ENCODE measurements around the gene SH3BP1.
"Not testable (repeated sequence)": the region's sequence is repeated elsewhere in the genome, so short reads cannot be mapped to it uniquely, and the experiment has no call there.

Gene SH3BP1

DNA sequence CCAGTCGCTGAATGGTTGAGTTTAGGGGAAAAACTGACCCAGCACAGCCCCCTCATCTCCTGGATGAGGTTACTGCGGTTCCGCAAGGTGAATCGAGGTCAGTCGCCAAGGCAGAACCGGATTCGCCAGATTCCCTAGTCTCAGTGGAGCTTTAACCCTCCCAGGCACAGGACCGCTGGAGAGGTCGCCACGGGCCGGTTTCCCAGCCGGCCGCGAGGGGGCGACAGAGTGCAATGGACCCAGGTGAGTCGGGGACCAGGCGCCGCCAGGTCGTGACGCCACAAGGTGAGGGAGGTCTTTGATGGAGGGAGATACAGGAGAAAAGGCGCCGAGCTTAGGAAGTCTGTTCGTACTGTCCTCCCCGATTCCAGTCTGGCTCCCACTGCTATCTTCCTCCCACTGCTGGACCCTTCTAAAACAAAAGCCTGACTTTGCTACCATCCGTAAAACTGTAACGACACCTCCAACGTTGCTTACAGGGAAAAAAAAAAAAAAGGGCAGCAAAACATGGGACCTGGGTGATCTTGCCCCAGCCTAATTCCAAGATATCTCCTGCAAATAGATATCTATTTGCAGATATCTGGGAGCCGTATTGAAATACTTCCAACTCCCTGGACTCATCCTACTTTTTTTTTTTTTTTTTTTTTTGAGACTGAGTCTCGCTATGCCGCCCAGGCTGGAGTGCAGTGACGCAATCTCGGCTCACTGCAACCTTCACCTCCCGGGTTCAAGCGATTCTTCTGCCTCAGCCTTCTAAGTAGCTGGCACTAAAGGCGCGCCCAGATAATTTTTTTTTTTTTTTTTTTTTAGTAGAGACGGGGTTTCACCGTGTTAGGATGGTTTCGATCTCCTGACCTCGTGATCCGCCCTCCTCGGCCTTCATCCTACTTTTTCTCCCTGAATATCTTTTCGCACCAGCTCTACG is 32.2 kb upstream of the SH3BP1 start:
- no peak overlapping the region for H3K9ac ChIP-seq
- no peaks in the 10 kb centered on the region for H3K9me3 ChIP-seq (ENCODE audit: control insufficient read depth, low read length)
- H2AFZ ChIP-seq, result peak overlapping the region; percentile 64
- TF ChIP-seq, protein P1, sequence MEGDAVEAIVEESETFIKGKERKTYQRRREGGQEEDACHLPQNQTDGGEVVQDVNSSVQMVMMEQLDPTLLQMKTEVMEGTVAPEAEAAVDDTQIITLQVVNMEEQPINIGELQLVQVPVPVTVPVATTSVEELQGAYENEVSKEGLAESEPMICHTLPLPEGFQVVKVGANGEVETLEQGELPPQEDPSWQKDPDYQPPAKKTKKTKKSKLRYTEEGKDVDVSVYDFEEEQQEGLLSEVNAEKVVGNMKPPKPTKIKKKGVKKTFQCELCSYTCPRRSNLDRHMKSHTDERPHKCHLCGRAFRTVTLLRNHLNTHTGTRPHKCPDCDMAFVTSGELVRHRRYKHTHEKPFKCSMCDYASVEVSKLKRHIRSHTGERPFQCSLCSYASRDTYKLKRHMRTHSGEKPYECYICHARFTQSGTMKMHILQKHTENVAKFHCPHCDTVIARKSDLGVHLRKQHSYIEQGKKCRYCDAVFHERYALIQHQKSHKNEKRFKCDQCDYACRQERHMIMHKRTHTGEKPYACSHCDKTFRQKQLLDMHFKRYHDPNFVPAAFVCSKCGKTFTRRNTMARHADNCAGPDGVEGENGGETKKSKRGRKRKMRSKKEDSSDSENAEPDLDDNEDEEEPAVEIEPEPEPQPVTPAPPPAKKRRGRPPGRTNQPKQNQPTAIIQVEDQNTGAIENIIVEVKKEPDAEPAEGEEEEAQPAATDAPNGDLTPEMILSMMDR (IDR thresholded peaks at IDR 0.05), result peak; percentile 95
- no peaks in the 10 kb centered on the region for H3K79me2 ChIP-seq
- H3K4me2 ChIP-seq (ENCODE audit: low read length), result peak overlapping the region; percentile 75
- no peaks in the 10 kb centered on the region for H3K27me3 ChIP-seq (ENCODE audit: control insufficient read depth, insufficient read depth, low read length)
- peak overlapping the region; percentile 97 for H3K27ac ChIP-seq
- peak overlapping the region; percentile 60 for H3K4me3 ChIP-seq (ENCODE audit: low read depth, low read length)
- no peaks in the 10 kb centered on the region for H3K36me3 ChIP-seq (ENCODE audit: control insufficient read depth, insufficient read depth, low read length)
- H3K4me1 ChIP-seq, result peaks cover 3% of the 10 kb centered on the region

DNA sequence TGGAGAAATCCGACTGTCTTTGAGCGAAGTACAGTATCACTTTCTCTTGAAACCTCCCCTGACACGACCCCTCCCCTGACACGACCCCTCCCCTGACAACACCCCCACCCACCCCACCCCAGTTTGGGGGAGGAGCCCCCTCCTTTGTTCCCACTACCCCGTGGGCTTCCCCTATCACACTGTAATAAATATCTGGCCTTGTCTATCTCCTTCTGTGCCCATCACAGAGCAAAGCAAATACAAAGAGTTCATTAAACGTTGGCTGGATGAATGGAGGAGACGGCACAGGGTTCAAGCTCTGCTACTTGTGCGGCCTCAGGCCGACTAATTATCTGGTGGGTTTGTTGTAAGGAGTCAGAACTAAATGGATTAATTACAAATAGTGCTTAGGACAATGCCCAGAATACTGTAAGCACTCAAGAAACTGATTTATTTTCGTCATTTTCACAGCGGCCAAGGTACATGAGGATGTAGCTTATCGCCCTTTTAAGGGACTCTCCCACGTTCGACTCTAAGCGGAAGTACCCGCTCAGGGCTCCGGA is 31.5 kb upstream of the SH3BP1 start:
- TF ChIP-seq, protein P1 (IDR thresholded peaks at IDR 0.05), result no peak

DNA sequence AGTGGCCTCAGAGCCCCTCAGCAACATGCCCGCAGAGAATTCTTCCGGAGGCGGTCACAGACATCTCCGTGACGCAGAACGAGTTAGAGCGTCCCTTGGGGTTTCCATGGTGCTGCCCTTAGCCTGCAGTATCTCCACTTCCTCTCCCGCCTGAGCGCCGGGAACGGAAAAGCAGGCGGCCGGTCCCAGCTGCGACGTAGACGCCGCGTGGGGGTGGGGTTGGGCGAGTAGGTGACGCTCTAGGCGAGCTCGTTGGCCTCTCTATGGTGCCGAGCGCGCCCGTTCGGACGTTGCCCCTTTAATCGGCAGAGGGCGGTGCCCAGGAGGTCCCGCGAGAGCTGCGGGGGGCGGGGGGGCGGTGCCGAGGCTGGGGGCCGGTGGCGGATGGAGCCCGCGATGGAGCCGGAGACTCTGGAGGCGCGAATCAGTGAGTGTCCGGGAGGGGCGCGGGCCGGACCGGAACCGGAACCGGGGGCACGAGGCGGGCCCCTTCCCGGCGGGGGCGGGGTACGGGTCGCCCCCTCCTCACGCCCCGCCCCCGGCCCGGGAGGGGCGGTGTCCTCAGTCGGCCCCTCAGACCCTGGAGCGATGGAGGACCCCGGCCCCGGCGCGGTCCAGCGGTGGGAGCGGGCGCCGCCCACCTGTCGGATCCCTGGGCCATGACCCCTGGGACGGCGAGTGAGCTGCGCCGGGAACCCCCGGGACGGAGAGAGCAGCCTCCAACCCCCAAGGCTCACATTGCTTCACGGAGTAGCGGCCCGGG is 30.8 kb upstream of the SH3BP1 start, which contains the start of gene GGA1:
GGA1 (plus strand) TSS at position 358 of the 763 bp plus-strand sequence; CDS start at position 385, 27 bp downstream.
- H3K4me2 ChIP-seq (ENCODE audit: low read length), result peak within 1 kb of the TSS; percentile 84
- no peaks in the 10 kb centered on the region for H3K9me3 ChIP-seq (ENCODE audit: control insufficient read depth, low read length)
- H3K9ac ChIP-seq, result peak within 1 kb of the TSS; percentile 35
- TF ChIP-seq, protein P1 (IDR thresholded peaks at IDR 0.05), result no peak
- H3K4me3 ChIP-seq (ENCODE audit: low read depth, low read length), result peak within 1 kb of the TSS; percentile 76
- no peaks in the 10 kb centered on the region for H3K27me3 ChIP-seq (ENCODE audit: control insufficient read depth, insufficient read depth, low read length)
- H3K36me3 ChIP-seq (ENCODE audit: control insufficient read depth, insufficient read depth, low read length), result no peaks in the 10 kb centered on the region
- H3K79me2 ChIP-seq, result no peaks in the 10 kb centered on the region
- peak within 1 kb of the TSS; percentile 97 for H3K27ac ChIP-seq
- H2AFZ ChIP-seq, result peak within 1 kb of the TSS; percentile 78
- H3K4me1 ChIP-seq, result peaks cover 3% of the 10 kb centered on the region

More for the DNA sequence above, 31.5 kb upstream of the SH3BP1 start:
- Histone ChIP-seq H3K27me3 (ENCODE audit: control insufficient read depth, insufficient read depth, low read length) (no peaks in the 10 kb centered on the region), H3K27ac (peak overlapping the region; percentile 97), H3K9me3 (ENCODE audit: control insufficient read depth, low read length) (no peaks in the 10 kb centered on the region), H3K4me3 (ENCODE audit: low read depth, low read length) (peak overlapping the region; percentile 76), H3K4me1 (peaks cover 3% of the 10 kb centered on the region), H3K79me2 (no peaks in the 10 kb centered on the region), H3K9ac (no peak overlapping the region), H3K36me3 (ENCODE audit: control insufficient read depth, insufficient read depth, low read length) (no peaks in the 10 kb centered on the region), H3K4me2 (ENCODE audit: low read length) (peak overlapping the region; percentile 84), H2AFZ (peak overlapping the region; percentile 78)

DNA sequence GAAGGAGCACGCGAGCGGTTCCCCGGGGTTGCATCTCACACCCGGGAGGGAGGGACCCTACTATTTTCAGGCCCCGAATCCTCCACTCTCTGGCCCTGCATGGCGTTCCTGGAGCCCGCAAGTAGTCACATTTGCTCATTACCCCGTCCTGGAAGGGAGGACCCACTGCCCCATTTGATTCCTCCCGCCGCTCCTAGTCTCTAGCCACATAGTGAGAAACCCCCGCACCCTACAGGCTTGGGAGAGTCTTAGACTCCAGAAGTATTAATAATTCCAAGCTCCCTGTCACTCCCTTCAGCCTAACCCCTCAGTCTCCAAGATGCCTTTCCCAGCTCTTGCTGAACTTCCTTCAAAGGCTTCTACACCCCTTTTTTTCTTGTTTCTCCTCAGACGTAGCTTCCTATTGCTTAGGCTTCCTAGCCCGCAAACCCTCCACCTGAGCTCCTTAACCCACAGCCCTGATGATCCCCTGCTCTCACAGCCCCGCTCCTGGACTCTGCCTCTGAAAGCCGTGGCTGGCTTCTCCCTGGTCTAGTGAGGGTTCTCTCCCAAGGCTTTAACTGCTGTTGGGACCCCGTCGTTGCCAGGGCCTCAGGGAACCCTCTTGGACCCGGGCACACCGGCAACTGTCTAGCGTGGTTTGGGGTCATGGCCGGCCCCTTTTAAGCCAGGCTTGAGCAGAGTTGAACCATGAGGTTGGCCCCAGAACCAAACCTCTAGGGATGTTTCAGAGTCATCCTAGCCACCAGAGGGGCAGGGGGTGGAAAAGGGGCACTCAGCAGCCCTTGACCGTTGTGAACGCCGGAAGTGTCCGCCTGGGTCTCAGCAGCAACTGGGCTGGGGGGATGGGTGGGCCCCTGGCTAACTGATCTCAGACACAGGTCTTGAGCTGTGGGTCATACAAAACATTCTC is 30.0 kb upstream of the SH3BP1 start:
- H3K4me3 ChIP-seq (ENCODE audit: low read depth, low read length), result peak overlapping the region; percentile 76
- H3K4me1 ChIP-seq, result peaks cover 3% of the 10 kb centered on the region

DNA sequence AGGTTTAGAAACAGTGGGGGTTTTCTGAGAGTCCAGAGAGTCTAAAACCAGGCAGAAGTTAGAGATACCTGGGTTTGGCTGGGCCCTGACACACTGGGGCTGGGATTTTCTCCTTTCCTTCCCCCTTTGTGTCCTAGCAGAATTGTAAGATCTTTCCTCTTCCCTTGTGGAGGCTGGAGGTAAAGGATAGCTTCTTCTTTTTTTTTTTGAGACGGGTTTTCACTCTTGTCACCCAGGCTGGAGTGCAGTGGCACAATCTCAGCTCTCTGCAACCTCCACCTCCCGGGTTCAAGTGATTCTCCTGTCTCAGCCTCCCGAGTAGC is 29.4 kb upstream of the SH3BP1 start:
- not testable (repeated sequence) for H3K79me2 ChIP-seq; H2AFZ ChIP-seq; H3K9ac ChIP-seq; H3K36me3 ChIP-seq (ENCODE audit: control insufficient read depth, insufficient read depth, low read length); H3K9me3 ChIP-seq (ENCODE audit: control insufficient read depth, low read length); H3K27me3 ChIP-seq (ENCODE audit: control insufficient read depth, insufficient read depth, low read length); H3K4me1 ChIP-seq
- peak overlapping the region; percentile 84 for H3K4me2 ChIP-seq (ENCODE audit: low read length)
- peak overlapping the region; percentile 15 for H3K27ac ChIP-seq
- H3K4me3 ChIP-seq (ENCODE audit: low read depth, low read length), result peak overlapping the region; percentile 76

More for the DNA sequence above, 30.0 kb upstream of the SH3BP1 start:
- H3K9me3 ChIP-seq (ENCODE audit: control insufficient read depth, low read length), result no peaks in the 10 kb centered on the region
- peak overlapping the region; percentile 35 for H3K9ac ChIP-seq
- H3K27me3 ChIP-seq (ENCODE audit: control insufficient read depth, insufficient read depth, low read length), result no peaks in the 10 kb centered on the region
- peak overlapping the region; percentile 97 for H3K27ac ChIP-seq
- TF ChIP-seq, protein P1 (IDR thresholded peaks at IDR 0.05), result no peak
- H3K36me3 ChIP-seq (ENCODE audit: control insufficient read depth, insufficient read depth, low read length), result no peaks in the 10 kb centered on the region
- no peaks in the 10 kb centered on the region for H3K79me2 ChIP-seq
- peak overlapping the region; percentile 84 for H3K4me2 ChIP-seq (ENCODE audit: low read length)
- peak overlapping the region; percentile 78 for H2AFZ ChIP-seq
